HEK293 (cell line): ENCODE data around the gene FILIP1.

Experiments used
- CTCF ChIP-seq: fragments of 450-650 bp; formaldehyde crosslinking; IDR thresholded peaks from 2 replicates; pipeline ENCODE4 v1.5.1; 2016; ENCODE audit warnings: missing biosample characterization, missing genetic modification characterization
- ZBTB48 ChIP-seq: fragments of 450-650 bp; formaldehyde crosslinking; IDR thresholded peaks from 2 replicates; pipeline ENCODE4 v1.5.1; 2016; ENCODE audit warnings: missing biosample characterization, missing genetic modification characterization
- ZNF10 ChIP-seq: fragments of 450-650 bp; formaldehyde crosslinking; IDR thresholded peaks from 2 replicates; pipeline ENCODE4 v1.5.1; 2017; ENCODE audit warnings: missing biosample characterization, missing genetic modification characterization
- ZNF518A ChIP-seq: fragments of 450-650 bp; formaldehyde crosslinking; conservative IDR thresholded peaks from 2 replicates; pipeline ENCODE4 v1.5.1; 2016; ENCODE audit warnings: low read depth, missing biosample characterization, missing genetic modification characterization
- ZNF658 ChIP-seq: fragments of 450-650 bp; formaldehyde crosslinking; IDR thresholded peaks from 2 replicates; pipeline ENCODE4; 2016; ENCODE audit warnings: missing biosample characterization, missing genetic modification characterization
- ZNF777 ChIP-seq: fragments of 450-650 bp; formaldehyde crosslinking; IDR thresholded peaks from 2 replicates; pipeline ENCODE4 v1.5.1; 2017; ENCODE audit warnings: missing biosample characterization, missing genetic modification characterization, borderline replicate concordance
- ZNF830 ChIP-seq: fragments of 450-650 bp; IDR thresholded peaks from 2 replicates; pipeline ENCODE4 v1.5.0; 2018; ENCODE audit warnings: missing biosample characterization, missing genetic modification characterization, low read depth, mild to moderate bottlenecking, moderate library complexity

- TF ChIP-seq CTCF (tag by site-specific recombination) (no peak), ZNF518A (tag by site-specific recombination) (no peak), ZNF10 (no peak), ZNF830 (tag by site-specific recombination) (no peak), ZNF658 (tag by site-specific recombination) (no peak), ZBTB48 (tag by site-specific recombination) (no peak), ZNF777 (tag by site-specific recombination) (no peak)
These were observed 10.3 kb downstream of the FILIP1 start for GRCh38 chr6:75483136-75483952.
